Ascending aorta (tissue), 2 donors: ENCODE measurements around the gene PLEKHN1. TPM values are rescaled to one million over a fixed set of nuclear protein-coding genes. Genes with fewer than 3 reads are reported as not detected.

Source experiments
- DNase-seq, 2 donors: peaks; one replicate each; pipeline ENCODE4 v3.0.0-alpha.2; 2019; ENCODE audit warnings: low spot score in 2 of 2
- H3K27ac ChIP-seq, 2 donors: fragments of 200-600 bp; sonication (generic); one replicate each; pipeline ENCODE4 v1.5.1; 2016 to 2017; ENCODE audit warnings: mild to moderate bottlenecking in 1 of 2
- H3K27me3 ChIP-seq: fragments of 200-600 bp; sonication (generic); one replicate; pipeline ENCODE4 v1.5.1; 2017
- H3K36me3 ChIP-seq, 2 donors: fragments of 200-600 bp; sonication (generic); one replicate each; pipeline ENCODE4 v1.5.1; 2016
- H3K4me1 ChIP-seq, 2 donors: fragments of 200-600 bp; sonication (generic); one replicate each; pipeline ENCODE4 v1.5.1; 2016 to 2017; ENCODE audit warnings: mild to moderate bottlenecking in 1 of 2
- H3K4me3 ChIP-seq, 2 donors: fragments of 200-600 bp; sonication (generic); one replicate each; pipeline ENCODE4 v1.5.1; 2016 to 2017; ENCODE audit warnings: mild to moderate bottlenecking in 1 of 2
- H3K9me3 ChIP-seq, 2 donors: fragments of 200-600 bp; sonication (generic); one replicate each; pipeline ENCODE4 v1.5.1; 2016
- CTCF ChIP-seq, 3 experiments: fragments of 200-600 bp in 2 of 3; fragments of 450-650 bp in 1 of 3; sonication (generic) in 2 of 3; IDR thresholded peaks; one replicate each; pipeline ENCODE4 v1.5.1; 2016 to 2019; ENCODE audit warnings: antibody characterized with exemption in 3 of 3, mild to moderate bottlenecking in 1 of 3, moderate library complexity in 1 of 3
- intact Hi-C: fragments of 100-400 bp; cut with DNase I; formaldehyde crosslinking; loops from one replicate; pipeline ENCODE4 v1.15.1; 2023
- total RNA-seq: library from RNA; depleted of rRNA; stranded (reverse); fragments of >200 nt; gene quantifications from one replicate; pipeline ENCODE4 v1.1.0, GENCODE V29; 2016

The PLEKHN1 gene
- total RNA-seq, 1 donor from 2014 or later: not detected

DNA sequence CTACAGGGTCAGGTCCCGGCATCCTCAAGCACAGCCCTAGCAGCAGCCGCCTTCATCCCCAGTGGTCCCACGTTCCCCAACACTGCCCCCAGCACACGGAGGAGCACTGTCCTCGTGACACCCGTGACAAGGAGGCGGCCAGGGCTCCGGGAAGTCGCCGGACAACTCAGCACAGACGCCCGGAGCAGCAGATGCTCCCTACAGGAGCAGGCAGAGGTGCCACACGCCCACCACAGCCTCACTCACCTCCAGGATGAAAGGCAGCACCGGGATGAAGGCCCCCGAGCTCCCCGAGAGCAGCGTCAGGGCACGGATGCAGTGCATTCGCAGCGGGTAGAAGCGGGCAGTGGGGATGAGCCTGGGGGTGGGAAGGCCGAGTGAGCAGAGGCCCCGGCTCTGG, 15.4 kb upstream of the PLEKHN1 start:
- H3K36me3 ChIP-seq: peaks cover 64 to 98% of the 10 kb centered on the region in 2 donors
- TF ChIP-seq CTCF (IDR thresholded peaks at IDR 0.05): no peak
- intact Hi-C loops: no loop called here

GRCh38 chr1:951364-951763, 14.9 kb upstream of the PLEKHN1 start:
- H3K36me3 ChIP-seq: peaks cover 69 to 98% of the 10 kb centered on the region in 2 donors
- no peaks in the 10 kb centered on the region for H3K27me3 ChIP-seq
- H3K4me1 ChIP-seq: no peaks in the 10 kb centered on the region
- no peaks in the 10 kb centered on the region for H3K9me3 ChIP-seq
- no peak overlapping the region for H3K27ac ChIP-seq
- TF ChIP-seq CTCF (IDR thresholded peaks at IDR 0.05): no peak
- no peak overlapping the region for H3K4me3 ChIP-seq
- intact Hi-C loops: no loop called here
- no peak for DNase-seq

More for the DNA sequence above, 15.4 kb upstream of the PLEKHN1 start:
- DNase-seq: no peak
- no peak overlapping the region for H3K27ac ChIP-seq
- H3K27me3 ChIP-seq: no peaks in the 10 kb centered on the region
- no peaks in the 10 kb centered on the region for H3K4me1 ChIP-seq
- no peaks in the 10 kb centered on the region for H3K9me3 ChIP-seq
- H3K4me3 ChIP-seq: no peak overlapping the region

GRCh38 chr1:952201-952600, 14.1 kb upstream of the PLEKHN1 start:
- H3K4me1 ChIP-seq: no peaks in the 10 kb centered on the region
- H3K36me3 ChIP-seq: peaks cover 69 to 98% of the 10 kb centered on the region in 2 donors
- H3K27me3 ChIP-seq: no peaks in the 10 kb centered on the region
- H3K9me3 ChIP-seq: no peaks in the 10 kb centered on the region
- H3K27ac ChIP-seq: no peak overlapping the region
- TF ChIP-seq CTCF (IDR thresholded peaks at IDR 0.05): no peak
- no peak overlapping the region for H3K4me3 ChIP-seq
- intact Hi-C loops: no loop called here
- no peak for DNase-seq

- no peak for DNase-seq
- no peaks in the 10 kb centered on the region for H3K9me3 ChIP-seq
- H3K27me3 ChIP-seq: no peaks in the 10 kb centered on the region
- no peak overlapping the region for H3K27ac ChIP-seq
- no peak for TF ChIP-seq CTCF (IDR thresholded peaks at IDR 0.05)
- peaks cover 65 to 94% of the 10 kb centered on the region in 2 donors for H3K36me3 ChIP-seq
- H3K4me3 ChIP-seq: no peak overlapping the region
- intact Hi-C loops: no loop called here
- peaks cover 2 to 3% of the 10 kb centered on the region in 2 donors for H3K4me1 ChIP-seq
Observed at GRCh38 chr1:952603-953002, 13.7 kb upstream of the PLEKHN1 start.

DNA sequence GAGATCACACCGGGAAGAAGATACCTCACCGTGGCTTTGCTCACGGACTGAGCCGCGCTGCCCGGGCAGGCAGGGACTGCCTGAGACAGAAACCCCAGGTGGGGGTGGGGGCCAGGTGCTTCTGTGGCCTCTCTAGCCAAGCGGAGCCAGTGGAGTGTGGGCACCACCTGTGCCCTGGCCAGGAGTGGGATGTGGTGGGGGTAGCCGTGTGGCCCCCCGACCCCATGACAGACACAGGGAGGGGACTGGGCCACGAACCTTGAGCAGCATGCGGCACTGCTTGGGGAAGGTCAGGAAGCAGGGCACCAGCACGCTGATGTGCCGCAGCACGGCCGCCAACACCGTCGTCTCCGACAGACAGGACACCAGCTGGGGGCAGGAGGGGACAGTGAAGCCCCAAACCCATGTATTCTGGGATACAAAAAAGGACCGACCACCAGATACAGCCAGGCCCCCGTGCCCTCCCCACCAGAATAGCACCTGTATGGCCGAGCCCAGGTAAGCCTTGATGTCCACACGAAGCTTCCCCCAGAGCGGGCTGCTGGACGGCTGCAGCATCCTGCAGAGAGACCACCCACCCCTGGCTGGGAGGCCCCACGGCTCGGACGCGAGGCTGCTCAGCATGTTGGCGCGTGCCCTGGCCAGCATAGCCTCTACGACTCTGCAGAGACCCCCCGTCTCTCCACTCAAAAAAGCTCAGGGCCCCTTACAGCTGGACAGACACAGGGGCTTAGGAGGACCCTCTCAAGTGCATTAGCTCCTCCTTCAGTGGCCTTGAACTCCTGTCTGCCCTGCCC, 12.6 kb upstream of the PLEKHN1 start:
- Histone ChIP-seq H3K4me1 (peaks cover 8 to 14% of the 10 kb centered on the region in 2 donors), H3K36me3 (peaks cover 59 to 83% of the 10 kb centered on the region in 2 donors), H3K27me3 (no peaks in the 10 kb centered on the region), H3K27ac (no peak overlapping the region), H3K9me3 (no peaks in the 10 kb centered on the region), H3K4me3 (no peak overlapping the region)
- intact Hi-C loops: no loop called here
- no peak for DNase-seq
- no peak for TF ChIP-seq CTCF (IDR thresholded peaks at IDR 0.05)
